Measurements from ENCODE around the gene BBLN.
"Not testable (repeated sequence)": the region's sequence is repeated elsewhere in the genome, so short reads cannot be mapped to it uniquely, and the experiment has no call there.

BBLN gene

GRCh38 chr9:128159784-128160602 lies at the start of gene BBLN:
Gene BBLN (plus strand): TSS chr9:128160265. CDS start chr9:128160408, 143 bp downstream.
- DNase-seq = peak; percentile 94

- DNase-seq = not testable (repeated sequence)
Measured at GRCh38 chr9:128111726-128112125, 48.3 kb upstream of the BBLN start.

- no peak for DNase-seq
Measured at GRCh38 chr9:128113526-128114325, 46.3 kb upstream of the BBLN start.

DNA sequence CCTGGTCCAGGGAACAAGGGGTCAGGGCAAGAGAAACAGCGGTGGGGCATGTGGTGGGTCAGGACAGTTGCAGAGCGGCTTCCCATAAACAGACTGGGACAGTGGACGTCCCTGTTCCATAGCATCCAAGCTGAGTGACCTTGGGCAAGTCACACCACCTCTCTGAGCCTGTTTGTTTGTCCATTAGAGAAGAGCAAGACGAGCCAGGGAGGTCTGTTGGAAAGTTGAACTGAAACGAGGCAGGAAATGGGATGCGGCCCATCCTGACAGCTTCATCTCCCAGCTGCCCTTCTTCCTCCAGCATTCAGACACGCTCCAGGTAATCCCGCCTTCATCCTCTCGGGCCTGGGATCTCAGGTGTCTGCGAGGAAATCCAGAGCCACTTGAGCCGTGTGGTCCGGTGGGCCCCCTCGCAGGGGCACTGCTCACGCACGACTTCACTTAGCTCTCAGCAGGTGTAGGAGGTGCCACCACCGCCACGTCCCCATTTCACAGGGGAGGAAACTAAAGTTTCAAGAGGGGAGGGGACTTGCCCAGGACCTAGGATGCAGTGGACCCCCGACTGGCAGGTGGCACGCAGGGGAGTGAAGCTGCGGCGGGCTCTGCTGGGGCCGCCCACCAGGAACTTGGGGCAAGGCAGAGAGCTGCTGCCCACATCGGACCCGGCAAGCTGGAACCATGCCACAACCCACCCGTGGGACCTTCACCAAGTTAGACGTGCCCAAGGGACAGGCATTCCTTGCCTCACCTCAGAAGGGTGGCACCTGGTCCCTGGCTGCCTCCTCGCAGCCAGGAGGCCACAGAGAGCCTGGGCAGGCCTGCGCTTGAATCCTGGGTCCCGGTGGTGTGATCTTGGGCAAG lies 45.5 kb upstream of the BBLN start:
- no peak for DNase-seq

- no peak for DNase-seq
Measured at GRCh38 chr9:128115187-128116103, 44.6 kb upstream of the BBLN start.

DNA sequence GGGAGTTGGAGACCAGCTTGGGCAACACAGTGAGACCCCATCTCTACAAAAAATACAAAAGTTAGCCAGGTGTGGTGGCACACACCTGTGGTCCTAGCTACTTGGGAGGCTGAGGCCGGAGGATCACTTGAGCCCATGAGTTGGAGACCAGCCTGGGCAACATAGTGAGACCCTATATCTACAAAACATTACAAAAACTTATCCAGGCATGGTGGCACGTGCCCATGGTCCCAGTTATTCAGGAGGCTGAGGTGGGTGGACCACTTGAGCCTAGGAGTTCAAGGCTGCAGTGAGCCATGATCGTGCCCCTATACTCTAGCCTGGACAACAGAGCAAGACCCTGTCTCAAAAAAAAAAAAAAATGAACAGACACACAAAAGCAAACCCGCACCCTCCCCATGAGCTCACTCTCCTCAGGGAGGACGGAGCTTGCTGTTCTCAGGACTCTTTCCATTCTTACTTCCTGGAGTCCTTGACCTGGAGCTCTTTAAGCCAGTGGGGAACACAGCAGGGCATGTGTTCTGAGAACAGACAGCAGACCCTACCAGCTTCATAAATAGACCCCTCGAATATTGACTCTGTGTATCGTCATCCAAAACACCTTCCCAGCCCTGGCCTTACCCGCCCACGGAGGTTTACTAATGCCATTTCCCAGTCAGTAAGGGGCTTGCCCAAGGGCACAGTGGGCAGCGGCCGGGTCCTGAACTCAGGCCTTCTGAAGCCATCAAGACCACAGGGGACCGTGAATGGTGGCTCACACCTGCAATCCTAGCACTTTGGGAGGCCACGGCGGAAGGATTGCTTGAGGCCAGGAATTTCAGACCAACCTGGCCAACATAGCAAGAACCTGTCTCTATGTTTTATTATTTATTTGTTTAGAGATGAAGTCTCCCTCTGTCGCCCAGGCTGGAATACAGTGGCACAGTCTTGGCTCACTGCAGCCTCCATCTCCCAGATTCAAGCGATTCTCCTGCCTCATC lies 43.7 kb upstream of the BBLN start:
- no peak for DNase-seq

GRCh38 chr9:128117613-128118471 lies 42.2 kb upstream of the BBLN start:
- DNase-seq = peak; percentile 94

- no peak for DNase-seq
Measured at GRCh38 chr9:128118472-128118857, 41.6 kb upstream of the BBLN start.

DNA sequence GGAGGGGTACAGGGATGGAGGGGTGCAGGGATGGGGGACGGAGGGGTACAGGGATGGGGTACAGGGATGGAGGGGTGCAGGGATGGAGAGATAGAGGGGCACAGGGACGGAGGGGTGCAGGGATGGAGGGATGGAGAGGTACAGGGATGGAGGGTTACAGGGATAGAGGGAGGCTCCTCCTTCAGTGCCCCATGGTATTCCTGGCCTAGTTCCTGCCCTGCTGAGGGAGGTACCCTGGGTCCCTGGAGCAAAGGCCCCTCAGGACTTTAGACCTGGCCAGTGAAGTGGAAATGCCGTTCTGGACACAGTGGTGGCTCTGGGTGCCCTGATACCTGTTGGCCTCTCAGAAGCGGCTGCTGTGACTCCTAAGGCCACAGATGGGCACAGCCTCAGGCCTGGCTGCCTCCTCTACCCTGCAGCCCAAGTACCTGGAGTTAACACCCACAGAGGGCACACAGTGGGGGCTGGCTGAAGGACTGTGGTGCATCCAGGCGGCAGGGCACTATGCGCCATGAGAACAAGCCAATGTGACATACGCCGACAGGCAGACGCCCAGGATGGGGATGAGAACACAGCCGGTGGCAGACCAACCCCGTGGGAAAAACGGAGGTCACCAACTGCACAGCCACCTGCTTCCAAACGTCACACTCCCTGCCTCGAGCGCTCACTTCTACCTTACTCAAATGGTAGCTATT lies 40.9 kb upstream of the BBLN start:
- DNase-seq = no peak

DNA sequence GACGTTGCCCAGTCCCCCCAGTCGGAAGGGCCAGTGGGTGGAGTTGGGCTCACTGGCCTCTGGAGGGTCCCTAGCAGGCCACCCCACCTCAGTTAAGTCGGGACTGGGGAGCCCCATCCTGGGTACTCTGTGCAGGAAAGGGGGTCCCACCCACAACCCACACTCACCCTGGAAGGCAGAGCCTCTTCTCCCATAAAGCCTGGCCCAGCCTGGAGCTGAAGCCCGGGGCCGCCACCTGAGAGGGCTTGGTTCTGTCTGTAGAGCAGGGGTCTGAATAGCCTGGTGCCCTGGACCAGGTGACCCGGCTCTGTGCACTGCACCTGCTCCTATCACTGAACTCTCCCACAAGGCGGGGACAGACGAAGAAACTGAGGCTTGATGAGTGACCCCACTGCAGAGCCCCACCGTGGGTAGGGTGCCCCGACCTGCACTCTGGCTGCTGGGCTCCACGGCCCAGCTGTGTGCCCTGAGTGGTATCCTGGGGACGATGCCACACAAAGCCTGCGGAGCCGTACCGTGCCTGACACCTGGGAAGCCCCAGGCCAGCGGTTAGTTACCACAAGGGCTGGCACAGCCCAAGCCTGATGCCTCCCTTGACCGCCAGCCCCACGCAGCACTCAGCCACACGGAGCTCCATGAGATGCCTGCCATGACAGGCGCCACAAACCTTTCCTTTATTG lies 39.9 kb upstream of the BBLN start:
- DNase-seq = no peak

GRCh38 chr9:128120741-128121465 lies 39.2 kb upstream of the BBLN start:
- no peak for DNase-seq

DNA sequence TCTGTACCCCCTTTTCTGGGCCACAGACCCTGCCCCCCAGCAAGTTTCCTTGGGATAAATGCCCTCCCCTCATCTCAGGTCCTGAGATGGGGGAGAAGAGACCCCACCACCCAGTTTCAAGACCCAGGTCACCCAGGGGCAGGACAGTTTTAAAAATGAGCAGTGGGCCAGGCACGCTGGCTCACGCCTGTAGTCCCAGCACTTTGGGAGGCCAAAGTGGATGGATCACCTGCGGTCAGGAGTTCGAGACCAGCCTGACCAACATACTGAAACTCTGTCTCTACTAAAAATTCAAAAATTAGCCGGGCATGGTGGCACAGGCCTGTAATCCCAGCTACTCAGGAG lies 38.6 kb upstream of the BBLN start:
- DNase-seq = no peak

DNA sequence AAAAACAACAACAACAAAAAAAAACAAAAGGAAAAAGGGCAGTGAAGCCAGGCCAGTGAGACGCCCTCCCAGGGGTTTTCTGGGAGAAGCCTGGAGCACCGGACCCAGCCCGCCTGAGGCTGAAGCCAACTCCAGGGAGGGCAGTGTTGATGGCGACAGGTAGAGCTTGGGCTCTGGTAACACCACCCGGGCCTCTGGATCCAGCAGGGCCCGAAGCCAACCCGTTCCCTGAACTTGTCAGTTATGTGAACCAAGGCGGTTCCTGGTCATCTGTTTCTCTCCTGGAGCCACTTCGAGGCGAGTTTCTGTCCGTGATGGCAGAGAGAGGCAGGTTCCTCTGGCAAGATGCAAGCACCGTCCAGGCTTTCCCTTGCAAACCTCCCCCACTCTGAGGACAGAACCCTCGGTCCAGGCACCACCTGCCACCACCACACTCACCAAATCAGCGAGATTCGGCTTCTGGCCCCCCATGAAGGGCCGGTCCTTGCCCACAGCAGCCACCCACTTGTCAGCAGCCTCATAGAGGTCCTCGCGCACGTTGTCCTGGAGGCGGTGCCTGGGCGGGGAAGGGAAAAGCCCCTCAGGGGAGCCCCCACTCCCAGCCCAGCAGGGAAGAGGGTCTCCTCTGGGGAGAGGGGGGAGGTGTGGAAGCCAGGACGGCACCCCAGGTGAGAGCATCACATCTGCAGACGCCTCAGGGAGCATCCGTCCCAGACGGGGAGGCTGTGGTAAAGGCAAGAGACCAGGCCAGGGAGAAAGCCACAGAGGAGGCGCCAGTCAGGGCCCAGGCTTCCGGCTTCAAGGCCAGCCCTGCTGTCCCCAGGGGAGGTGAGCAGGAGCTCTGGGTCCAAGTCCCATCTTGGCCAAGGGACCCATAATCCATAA lies 37.9 kb upstream of the BBLN start:
- DNase-seq = no peak

GRCh38 chr9:128122809-128123175 lies 37.3 kb upstream of the BBLN start:
- DNase-seq = no peak

DNA sequence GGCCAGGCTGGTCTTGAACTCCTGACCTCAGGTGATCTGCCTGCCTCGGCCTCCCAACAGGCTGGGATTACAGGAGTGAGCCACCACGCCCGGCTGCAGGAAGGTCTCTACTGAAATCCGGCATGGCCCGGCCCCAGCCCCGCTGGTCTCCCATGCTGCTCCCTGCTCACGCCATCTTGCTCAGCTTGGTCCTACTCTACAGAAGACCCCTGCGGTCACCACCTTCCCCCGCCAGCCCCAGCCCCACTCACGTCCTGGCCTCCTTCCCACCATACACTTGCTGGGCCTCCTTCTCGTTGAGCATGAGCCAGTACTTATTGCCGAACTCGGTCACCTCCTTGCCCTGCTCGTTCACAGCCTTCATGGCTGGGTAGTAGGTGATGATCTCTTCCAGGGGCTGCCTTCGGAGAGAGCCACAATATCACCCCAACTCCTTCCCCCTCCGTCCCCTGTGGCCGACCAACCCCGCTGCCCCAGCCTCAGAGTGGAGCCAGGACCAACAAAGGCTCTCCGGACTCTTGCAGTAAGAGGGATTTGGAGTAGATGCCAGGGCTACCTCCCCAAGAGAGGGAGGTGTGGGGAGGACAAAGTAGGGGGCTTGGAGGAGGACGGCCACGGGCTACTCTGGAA lies 36.5 kb upstream of the BBLN start:
- no peak for DNase-seq

- no peak for DNase-seq
Measured at GRCh38 chr9:128124451-128124850, 35.6 kb upstream of the BBLN start.
